Activated CD8-positive, alpha-beta memory T cell treated with anti-CD3 and anti-CD28 coated beads, Interleukin-2, amount 50 U/mL, for 24 hours (primary cell): ENCODE results near the gene DHRS12.

Experiments used
- DNase-seq: peaks from one replicate; pipeline ENCODE4 v3.0.0-alpha.2; 2020; ENCODE audit errors: extremely low read depth

Gene DHRS12

DNA sequence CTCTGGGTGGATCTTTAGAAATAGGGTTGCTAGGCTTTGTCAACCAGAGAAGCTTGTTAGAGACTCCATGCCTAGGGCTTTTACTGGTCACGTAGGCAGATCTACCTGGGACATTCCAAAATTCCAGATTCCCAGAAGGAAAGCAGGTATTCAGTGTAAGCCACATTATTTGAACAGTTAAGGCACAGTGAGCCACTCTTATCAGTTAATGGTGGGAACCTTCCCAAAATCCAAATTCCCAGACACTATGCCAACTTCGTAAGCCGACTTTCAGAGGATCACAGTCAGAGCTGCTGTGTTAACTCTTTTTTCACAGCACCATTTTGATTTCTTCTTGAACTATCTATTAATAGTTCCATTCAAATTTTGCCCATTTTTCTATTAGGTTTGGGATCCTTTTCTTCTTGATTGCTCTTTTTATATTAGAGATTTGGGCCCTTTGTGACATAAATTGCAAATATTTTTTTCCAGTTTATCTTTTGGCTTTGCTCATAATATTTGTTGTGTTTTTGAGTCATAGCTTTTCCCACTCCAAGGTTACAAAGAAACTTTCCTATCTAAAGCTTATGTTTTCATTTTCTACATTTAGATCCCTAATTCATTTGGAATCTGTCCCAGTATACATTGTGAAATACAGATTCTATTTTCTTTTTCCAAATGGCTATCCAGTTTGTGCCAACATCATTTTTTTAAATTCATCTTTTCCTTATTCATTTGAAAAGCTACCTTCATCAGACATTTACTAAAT, 77.3 kb downstream of the DHRS12 start:
- DNase-seq, result no peak

DNA sequence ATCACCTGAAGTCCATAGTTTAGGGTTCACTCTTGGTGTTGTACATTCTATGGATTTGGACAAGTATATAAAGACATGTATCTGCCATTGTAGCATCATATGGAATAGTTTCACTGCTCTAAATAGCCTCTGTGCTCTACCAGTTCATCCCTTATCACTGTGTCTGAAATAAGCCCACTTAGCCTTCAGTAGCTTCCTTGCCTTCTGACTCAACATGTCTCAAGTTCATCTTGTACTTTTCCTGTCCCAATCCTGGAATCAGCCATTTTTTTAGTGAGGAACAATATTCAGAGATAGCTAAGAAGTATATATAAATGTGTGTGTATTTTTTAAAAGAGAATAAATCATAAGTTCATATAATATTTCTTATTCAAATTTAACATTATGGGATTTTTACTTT, 79.2 kb downstream of the DHRS12 start:
- DNase-seq, result no peak

DNA sequence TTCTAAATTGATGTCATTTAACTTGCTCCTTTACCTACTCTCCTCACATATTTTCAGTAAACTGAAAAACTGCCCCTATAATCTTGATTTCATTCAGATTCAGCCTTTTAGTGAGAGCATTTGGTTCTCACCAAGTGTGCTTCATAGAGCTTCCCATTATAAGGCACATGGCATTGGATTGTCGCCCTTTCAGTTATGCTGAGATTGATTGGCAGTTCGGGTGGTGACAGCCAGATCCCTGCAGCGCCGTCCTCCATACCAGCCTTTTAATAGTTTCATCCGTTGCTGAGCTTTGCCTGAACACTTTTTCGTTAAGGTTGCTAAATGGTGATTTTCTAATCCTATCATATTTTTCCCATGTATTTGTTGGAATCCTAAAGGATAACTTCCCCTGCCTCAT, 80.4 kb downstream of the DHRS12 start:
- DNase-seq, result no peak

DNA sequence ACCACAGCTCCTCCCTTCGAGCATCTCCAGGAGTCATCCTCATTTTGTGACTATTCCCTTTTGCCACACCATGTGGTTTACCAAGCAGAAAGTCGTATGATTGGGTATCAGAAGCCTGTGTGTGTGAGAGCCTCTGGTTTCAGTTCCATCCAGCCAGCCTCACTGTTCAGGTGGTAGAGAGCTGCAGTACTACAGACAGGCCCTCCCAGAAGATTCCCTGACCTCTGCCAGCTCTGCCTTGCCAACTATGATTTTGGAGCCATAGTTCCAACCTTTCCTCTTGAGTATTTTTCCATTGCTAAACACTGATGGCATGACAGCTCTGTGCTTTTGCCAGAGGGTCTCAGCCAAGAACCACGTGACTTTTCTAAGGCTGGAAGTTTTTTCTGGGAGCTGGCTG, 82.5 kb downstream of the DHRS12 start:
- DNase-seq, result no peak

DNA sequence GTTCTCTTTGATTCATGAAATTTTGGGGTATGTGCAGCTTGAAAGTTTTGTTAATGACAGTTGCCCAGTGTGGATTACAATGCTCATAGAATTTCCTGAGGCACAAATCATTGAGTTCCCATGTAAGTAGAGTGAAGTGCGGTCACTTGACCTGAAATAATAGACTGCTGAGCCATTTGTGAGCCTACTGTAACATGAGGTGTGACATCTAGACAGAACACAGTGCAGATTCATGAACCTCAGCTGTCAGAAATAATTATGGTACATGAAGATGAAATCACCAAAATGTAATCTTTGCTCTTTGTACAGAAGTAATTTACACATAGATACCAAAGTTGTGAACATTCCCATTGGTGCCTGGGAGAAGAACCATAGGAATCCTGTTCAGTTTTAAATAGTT, 84.6 kb downstream of the DHRS12 start:
- DNase-seq, result no peak
